Stimulated activated CD4-positive, alpha-beta T cell treated with anti-CD3 and anti-CD28 coated beads, Interleukin-15, amount 100 ng/mL, for 1 hour (primary cell): ENCODE data around the gene OR51V1.
"Not testable (repeated sequence)": the region's sequence is repeated elsewhere in the genome, so short reads cannot be mapped to it uniquely, and the experiment has no call there.

Experiments used
- DNase-seq, 2 donors: peaks; one replicate each; pipeline ENCODE4 v3.0.0-alpha.2; 2020; ENCODE audit warnings: low read depth in 1 of 2, low spot score in 1 of 2

OR51V1 gene

DNA sequence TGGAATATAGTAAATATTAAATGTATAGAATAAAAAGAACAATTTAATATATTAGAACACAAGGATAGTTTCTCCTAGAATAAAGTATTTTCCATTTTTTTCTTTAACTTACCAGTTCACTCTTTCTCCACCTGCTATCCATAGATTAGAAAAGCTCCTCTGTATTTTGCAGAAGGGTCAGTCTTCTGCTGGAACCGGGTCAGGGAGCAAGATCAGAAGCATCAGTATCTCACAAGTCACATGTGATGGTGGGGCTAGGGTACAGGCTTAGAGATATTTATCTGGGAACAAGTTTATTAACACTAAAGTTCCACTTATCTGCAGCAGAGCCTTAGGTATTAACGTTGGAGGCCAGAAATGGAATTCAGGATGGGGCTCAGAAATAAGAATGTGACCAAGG, 28.6 kb downstream of the OR51V1 start:
- DNase-seq = no peak

DNA sequence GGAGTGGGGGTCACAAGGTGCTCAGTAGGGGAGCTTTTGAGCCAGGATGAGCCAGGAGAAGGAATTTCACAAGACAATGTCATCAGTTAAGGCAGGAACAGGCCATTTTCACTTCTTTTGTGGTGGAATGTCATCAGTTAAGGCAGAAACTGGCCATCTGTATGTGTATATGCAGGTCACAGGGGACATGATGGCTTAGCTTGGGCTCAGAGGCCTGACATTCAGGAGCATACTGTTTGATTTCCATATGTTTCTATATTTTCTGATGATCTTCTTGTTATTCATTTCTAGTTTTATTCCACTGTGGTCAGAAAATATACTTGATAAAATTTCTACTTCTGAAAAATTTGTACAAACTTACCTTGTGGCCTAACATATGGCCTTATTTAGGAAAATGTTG, 34.6 kb downstream of the OR51V1 start:
- not testable (repeated sequence) for DNase-seq

DNA sequence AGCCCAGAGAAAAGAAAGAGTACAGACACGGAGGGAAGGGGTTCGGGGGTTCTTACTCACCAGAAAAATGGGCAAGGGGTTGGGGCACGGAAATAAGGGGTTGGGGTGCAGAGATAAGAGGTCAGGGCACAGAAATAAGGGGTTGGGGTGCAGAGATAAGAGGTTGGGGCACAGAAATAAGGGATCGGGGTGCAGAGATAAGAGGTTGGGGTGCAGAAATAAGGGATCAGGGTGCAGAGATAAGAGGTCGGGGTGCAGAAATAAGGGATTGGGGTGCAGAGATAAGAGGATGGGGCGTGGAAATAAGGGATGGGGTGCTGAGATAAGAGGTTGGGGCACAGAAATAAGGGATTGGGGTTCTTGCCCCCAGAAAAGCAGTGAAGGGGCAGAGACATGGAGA, 35.7 kb downstream of the OR51V1 start:
- not testable (repeated sequence) for DNase-seq

DNA sequence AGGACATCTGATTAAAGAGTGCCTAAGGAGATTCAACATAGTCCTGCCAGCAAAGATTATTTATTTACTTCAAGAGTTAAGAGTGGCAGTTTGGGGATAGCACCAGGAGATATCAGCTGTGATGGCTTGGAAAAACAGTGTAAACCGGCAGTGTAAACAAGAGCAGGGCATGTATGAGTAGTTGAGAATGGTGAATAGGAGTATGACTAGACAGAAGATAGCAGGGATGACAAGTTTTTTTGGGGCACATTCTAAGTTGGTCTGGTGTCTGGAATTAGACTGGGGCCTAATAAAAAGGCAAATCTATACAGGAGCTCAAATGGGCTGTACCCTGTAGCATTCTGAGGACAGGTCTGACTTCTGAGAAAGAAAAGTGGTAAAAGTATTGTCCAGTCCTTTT, 39.4 kb downstream of the OR51V1 start:
- not testable (repeated sequence) for DNase-seq

DNA sequence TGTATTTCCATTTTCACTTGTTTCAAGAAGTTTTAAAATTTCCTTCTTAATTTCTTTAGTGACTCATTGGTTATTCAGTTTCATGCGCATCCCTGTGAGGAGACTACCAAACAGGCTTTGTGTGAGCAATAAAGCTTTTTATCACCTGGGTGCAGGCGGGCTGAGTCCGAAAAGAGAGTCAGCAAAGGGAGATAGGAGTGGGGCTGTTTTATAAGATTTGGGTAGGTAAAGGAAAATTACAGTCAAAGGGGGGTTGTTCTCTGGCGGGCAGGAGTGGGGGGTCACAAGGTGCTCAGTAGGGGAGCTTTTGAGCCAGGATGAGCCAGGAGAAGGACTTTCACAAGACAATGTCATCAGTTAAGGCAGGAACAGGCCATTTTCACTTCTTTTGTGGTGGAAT, 40.3 kb downstream of the OR51V1 start:
- DNase-seq = not testable (repeated sequence)

DNA sequence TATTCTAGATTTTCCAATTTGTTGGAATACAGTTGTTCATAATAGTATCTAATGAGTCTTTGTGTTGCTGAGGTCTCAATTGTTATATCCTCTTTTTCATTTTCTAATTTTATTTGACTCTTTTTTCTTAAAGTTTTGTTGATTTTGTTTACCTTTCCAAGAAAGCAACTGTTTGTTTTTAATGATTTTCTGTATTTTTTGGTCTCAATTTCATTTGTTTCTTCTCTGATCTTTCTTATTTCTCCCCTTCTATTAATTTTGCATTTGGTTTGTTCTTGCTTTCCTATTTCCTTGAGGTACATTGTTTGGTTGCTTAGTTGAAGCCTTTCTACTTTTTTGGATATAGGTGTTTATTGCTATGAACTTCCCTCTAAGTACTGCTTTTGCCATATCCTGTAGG, 40.7 kb downstream of the OR51V1 start:
- no peak for DNase-seq

DNA sequence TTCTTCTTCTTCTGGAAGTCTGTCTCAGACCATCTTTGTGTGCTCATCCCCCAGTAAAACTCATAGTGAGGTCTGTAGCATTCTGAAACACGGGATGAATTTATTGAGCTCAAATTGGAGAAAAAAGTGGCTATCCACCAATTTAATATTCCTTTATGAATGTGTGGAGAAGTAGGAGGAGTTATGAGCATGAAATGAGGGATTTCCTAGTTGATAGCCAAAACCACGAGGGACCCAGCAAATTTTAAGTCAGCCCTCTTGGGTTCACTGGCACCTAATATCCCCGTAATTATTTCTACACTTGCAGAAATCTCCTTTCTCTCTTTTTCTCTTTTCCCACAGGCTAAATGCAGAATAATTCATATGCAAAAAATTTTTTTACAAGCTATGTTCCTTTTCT, 45.8 kb downstream of the OR51V1 start, which contains the start of gene OR52A1:
TSS of gene OR52A1 (minus strand) at position 101 of the 400 bp plus-strand sequence. CDS start 2,388 bp downstream, outside the sequence.
- DNase-seq = no peak

DNA sequence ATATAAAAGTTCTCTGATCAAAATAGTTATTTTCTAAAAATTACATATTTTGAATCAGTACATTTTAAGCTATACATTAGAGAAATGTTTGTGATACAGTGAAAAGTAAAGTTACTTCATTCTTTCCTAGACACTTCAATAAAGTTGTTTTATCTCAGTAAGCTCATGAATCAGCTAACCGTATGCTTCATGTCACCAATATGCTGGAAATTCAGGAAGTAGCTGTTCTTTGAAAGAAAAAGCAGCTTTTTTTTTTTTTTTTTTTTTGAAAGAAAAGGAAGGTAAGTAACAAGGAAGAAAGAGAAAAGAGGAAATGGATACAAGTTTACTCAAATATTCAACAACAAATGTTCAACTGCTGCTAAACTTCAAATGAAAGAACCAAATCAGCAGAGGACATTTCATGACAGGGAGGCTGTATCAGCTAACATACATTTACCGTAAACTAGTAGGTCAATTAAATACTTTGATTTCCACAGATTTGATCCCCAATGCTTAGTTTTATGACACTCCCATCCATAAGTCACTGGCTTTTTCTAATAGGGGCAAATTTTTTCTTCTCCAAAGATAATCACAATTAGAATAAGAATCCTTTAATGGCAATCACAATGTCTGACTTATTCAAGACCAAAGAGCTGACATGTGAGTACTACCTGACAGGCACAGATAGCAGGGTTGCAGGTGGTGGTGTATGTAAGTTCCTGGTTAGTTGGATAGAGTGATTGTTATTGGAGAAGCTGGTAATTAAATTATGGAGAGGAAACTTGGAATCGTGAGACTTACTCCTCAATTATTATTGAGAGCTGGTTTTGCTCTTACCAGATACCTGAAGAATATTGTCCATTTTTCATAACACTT, 46.7 kb downstream of the OR51V1 start:
- no peak for DNase-seq

DNA sequence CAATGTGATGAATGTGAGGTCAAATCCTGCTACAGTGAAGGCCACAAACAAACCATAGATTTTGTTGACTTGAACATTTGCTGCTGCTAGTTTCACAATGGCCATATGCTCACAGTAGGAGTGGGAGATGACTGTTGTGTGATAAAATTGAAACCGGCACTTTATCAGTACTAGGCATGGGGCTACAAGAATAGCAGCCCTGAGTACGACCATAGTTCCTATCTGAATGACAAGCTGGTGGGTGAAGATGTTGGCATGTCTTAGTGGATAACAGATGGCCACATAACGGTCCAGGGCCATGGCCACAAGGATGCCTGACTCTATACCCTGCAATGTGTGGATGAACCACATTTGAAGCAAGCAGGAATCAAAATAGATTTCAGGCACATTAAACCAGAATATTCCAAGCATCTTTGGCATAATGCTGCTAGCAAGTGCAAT, 48.7 kb downstream of the OR51V1 start:
- no peak for DNase-seq
